Measurements from ENCODE around the gene TBL1X.
"Not testable (repeated sequence)": the region's sequence is repeated elsewhere in the genome, so short reads cannot be mapped to it uniquely, and the experiment has no call there.

The TBL1X gene

DNA sequence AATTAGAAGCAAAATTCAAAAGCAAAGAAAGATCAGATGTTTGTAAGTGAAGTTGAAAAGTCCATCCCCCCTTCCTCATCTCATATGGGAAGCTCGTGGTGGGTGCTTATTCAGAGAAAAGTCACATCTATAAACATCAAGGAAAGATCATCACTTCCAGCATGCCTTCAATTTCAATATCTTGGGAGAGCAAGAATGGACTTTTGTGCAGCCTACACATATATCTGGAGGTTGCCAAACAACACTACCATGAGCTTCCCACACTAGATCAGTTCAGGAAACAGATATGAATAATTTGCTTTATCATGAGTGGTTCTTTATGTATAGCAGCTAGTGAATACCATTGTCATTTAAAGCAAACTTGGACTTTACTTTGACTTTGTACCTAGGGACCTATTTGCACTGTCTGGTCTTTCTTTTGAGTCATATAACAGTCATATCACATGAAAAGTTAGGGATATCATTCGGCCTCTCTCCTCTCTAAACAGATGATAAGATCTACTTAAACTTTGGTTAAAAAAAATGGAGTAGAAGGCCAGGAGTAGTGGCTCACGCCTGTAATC lies 5.6 kb upstream of the TBL1X start:
- no peak for DNase-seq

DNA sequence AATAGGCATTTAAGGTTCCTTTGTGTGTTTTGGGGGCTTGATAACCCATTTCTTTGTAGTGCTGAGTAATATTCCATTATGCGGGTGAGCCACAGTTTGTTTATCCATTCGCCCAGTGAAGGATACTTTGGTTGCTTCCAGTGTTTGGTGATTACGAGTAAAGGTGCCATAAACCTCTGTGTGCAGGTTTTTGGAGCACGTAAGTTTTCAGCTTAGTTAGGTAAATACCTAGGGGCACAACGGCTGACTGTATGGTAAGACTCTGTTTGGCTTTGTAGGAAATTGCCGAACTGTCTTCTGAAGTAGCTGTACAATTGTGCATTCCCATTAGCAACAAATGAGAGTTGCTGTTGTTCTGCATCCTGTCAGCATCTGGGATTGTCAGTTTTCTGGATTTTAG lies 3.8 kb upstream of the TBL1X start:
- DNase-seq, result no peak

DNA sequence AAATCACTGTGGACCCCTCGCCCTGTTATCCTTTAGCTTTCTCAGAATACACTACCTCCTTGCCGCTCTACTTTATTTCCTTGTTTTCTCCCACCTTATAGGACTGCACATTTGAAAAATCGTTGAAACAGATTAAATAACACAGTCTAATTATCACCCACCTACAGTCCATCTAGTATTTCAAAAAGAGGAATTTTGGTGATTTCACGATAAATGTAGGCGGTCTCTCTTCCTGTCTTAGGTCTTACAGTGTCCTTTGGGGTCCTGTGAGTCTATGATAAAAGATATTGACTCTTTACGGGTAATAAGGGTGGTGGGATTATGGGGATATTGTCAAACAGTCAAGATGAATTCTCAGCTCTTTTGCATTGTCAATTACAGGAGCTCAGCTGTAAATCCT lies 2.4 kb upstream of the TBL1X start:
- DNase-seq, result no peak

DNA sequence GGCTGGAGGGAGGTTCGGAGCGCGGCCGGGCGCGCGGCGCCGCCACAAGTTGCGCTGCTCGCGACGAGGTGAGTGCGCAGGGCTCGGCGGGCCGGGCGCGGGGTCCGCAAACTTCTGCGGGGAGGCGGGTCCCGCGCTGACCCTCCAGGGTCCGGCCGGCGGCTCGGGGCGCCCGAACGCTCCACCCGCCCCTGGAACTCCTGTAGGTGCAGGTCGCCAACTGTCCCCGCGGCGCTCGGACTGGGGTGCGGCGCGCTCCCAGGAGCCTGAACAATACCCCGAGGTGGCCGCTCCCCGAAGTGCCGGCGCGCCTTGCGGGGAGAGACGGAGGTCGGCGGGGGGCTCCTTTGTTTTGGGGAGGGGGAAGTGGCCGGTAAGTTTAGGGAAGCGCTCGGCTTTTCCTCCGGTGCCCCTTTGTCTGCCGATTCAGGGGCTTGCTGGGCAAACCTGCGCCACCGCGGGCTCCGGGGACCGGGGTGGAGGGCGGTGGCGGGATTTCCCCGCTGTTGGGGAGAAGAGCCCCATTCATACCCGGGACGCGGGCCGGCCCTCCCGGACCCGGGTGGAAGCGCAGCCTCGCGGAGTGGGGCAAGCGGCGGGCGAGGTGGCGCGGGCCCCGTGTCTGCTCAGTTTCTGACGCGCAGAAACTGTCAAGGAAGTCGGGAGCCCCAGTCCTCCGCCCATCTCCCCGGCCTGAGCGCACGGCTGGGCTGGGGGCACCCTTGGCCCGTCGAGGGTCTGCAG lies 694 bp downstream of the TBL1X start:
- DNase-seq, result peak; percentile 39 to 41

DNA sequence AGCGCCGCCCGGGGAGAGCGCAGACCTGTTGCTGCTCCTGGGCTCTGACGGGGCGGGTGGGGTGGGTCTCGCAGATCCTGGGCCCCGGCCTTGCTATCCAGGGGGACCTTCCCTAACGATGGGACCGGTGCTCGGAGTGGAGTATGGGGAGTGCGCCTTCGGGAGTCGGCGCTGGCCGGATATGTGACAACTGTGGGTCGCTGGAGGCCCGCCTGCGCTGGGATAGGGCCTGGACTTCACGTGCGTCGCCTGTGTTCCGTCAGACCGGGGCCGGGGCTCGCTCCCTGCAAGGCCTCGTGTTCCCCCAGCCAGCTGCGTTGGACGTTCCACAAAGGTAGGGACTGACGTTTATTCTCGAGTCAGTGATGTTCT lies 1.3 kb downstream of the TBL1X start:
- DNase-seq, result no peak

DNA sequence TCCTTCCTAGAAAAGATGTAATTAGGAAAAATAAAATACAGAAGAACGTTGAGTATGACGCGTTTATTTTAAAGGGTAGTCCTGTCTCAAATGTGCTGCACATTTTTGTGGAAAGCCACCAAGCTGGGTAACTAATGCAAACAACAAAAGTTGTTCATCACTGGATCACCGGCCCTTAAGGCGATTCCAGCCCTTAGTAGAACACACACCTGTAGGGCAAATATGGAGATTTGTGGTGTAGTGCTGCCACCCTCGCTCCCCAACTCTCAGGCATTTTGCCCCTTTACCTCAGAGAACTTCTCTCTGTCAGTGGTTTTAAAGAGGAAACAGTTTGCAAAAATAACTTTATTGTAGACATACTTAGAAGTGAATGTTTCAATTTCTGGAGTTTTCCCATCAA lies 1.9 kb downstream of the TBL1X start:
- DNase-seq, result no peak

DNA sequence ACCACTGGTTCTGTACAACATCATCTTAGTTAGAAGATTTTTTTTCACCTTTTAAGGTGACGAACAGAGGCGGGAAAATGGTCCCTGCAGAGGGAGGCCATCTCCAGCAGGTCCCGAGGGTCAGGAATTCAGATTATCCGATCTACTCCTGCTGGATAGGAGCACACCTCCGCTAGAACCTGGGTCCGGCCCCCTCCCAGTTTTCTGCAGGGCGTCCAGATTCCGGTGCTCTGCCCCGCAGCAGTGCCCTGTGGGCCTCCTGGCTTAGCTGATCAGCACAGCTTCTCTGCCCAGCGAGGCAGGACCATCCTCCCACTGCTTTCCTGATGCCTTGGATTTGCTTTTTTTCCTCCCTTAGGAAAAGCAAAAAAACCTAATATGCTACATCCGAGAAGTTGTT lies 2.3 kb downstream of the TBL1X start:
- DNase-seq, result no peak

DNA sequence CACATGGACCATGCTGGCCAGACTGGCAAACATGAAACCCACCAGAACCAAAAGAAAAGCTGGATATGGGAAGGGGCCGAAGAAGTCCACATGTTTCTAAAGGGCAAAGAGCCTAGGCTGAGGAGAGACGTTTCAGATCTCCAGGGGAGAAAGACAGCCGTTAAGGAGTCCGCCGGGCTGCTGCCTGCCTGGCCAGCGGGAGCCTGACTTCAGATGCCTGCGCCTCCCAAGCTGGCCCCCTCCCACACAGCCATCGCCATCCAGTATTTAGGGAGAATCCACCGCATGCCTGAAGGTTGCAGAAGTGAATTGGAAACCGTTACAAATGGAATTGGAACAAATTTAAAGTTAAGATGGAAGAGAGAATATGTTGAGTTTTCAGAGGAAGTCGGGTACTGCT lies 2.9 kb downstream of the TBL1X start:
- no peak for DNase-seq

DNA sequence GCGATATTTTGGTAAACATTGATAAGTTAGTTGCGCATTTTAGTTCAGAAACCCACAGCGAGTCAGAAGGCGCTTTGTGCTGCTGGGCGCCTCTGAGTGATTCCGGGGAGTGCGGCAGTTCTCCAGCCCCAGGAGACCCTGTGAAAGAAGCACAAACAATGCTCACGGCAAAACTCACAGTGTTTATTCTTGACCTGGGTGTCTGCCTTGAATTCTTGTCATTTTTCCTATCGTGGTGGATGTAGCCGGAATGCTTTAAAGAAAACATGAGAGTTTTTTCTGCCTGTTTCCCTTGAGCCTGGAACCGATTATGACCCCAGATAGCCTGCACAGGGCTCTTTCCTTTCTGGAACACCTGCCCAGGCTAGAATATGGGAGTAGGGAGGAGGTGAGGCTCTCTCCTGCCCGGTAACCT lies 6.7 kb downstream of the TBL1X start:
- DNase-seq, result no peak

DNA sequence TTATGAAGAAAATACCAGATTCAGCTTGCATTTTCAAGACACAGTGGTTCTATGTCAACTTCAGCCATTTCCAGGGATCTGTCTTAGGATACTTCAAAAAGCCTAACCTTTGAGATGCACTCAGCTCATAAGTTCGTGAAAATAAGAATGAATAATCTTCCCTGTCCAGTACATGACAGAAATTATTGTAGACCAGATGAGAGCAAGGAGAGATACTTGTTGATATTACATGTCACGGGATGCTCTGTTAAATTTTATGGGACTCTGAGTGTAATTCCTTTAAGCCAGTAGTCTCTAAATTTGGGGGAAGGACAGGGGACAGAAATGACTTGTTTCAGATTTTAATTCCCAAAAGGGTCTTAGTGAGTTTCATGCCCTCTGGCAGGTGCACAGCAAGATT lies 8.8 kb downstream of the TBL1X start:
- DNase-seq, result no peak

DNA sequence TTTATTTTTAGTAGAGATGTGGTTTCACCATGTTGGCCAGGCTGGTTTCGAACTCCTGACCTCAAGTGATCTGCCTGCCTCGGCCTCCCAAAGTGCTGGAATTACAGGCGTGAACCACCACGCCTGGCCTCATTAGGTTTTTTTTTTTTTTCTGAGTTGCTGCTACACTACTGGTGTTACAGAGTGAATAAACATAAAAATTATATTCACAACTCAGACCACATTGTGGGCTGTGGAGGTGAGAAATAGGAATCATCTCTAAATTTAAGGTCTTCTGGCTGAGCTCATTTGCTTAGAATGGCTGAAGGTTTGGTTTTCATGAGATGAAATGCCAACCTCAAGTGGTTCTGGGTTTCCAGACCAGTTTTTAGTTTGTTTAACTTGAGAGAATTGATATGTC lies 10.6 kb downstream of the TBL1X start:
- not testable (repeated sequence) for DNase-seq

DNA sequence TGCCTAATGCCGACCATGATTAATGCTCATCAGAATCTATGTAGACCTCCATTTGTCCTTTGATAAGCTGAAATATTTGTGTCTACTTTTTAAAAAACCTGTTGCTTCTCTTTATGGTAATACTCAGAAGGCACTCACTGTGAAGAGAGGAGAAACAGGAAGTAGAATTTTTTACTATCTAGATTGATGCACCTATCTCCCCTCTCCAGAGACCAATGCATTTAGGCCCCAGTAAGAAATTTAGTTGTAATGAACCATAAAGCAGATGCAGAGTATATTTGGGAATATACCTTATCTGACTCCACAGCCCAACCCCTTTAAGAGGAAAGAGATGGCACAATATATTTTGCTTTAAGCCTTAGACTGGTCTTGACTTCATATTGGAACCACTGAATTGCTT lies 11.1 kb downstream of the TBL1X start:
- DNase-seq, result no peak

DNA sequence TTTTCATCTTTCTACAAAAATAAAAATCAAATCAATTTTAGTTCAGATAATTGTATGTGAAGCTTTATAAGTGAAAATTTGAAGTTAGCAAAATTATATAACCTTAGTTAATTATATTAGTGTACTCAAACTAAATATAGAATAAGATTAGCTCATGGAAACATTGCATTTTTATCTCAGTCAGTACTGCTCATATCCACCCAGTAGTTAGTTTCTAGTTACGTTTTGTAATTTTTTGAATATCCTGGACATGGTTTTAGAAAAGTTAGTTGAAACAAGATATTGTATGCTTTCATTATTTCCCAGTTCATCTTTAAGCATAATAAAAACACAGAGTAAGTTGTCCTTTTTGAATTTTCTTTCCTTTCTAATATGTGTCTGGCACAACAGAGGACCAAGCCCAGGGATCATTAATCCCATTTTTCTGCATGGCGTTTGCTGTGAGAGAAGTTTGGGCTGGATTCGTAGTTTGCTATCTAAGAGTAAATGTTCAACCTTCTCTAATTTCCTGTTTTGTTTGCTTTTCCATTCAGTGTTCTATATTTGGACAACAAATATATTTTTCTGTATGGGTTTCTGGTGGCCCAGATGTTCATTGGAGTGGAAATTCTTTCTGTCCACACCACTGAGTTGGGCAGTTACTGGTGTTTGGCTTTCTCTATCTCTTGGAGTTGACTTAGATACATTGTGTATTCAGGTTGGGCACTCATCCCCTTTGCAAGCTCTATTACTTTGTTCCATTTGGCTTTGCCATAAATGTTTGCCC lies 12.1 kb downstream of the TBL1X start:
- DNase-seq, result no peak

DNA sequence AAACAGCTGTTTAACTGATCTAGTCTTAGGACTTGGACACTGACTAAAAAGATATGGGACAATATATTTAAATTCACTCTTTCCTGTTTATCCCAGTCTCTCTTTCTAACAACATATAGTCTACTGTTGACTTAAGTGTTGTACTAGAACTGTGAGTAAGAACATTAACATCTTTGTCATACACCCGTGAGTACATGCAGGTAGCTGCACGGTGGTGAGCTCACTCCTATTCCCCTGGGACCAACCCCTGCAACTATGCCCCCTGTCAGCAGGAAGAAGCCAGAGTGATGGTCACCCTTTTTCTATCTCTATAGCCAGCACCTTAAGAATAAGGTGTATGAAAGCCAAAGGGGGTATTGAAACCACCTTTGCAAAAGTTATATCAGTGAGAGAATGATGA lies 17.6 kb downstream of the TBL1X start:
- DNase-seq, result no peak

DNA sequence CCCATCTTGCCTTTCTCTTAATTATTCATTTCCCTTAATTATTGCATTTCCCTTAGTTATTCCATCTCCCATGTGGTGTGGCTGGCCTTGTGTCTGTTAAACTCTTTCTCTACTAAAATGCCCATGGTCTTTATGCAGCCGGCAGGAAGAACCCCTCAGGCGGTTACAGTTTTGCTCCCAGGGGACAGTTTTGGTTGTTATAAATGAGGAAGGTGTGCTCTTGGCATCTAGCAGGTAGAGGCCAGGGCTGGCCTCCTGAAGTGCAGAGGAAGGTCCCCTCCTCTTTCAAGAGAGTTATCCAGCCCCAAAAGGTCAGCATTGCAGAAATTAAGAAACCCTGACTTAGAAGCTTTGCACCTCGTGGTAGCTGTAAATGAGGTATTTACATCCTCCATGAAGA lies 18.0 kb downstream of the TBL1X start:
- DNase-seq, result no peak

DNA sequence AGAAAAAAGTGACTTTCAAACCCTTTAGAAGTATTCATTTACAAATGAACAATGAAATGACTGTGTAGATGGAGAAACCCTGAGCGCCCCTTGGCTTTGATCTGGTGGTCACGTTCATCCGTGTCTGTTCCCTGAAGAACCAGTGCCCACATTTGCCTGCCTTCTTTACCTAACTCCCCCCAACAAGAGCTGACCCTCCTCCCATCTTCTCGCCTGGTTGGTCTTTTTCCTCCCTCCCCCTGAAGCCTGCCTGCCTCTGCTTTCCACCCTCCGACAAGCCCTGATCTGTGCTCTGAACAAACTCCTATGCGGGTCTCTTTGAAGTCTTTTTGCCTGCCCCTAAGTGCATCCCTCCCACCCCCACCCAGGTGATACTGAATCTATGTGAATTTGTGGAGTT lies 18.5 kb downstream of the TBL1X start:
- no peak for DNase-seq

DNA sequence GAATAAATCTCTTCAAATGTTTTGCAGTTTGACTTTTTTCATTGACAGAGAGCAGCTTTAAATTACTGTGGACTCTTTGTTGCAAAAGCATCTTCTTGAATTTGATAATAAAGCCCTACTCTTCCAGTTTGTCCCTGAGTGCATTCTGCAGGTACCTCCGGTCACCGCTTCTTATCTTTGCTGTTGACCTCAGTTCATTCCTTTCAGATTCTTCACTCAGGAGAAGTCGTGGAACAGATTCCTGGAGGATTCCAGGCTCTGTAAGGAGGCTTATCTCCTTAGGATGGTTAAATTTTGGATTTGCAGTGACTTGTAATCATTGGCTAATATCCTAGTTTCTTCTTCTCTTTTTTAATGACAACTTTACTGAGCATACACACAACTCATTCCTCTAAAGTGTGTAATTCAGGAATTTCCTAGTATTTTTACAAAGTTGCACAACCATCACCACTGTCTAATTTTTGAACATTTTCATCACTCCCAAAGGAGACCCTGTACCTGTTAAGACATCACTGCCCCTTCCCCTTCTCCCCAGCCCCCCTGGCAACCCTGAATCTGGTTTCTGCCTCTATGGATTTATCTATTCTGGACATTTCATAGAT lies 22.0 kb downstream of the TBL1X start:
- no peak for DNase-seq

DNA sequence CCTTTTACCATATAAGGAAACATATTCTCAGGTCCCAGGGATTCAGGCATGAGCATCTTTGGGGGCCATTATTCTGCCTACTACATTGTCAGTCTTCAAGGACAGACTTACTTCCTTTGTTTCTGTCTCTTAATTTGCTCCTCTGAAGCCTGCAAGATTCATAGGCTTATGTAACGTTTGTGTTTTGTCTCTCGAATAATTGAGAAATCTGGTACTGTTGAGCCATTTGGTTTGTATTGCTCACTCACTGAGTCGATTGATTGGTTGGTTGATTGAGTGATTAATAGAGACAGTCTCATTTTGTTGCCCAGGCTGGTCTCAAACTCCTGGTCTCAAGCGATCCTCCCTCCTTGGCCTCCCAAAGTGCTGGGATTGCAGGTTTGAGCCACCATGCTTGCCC lies 23.7 kb downstream of the TBL1X start:
- no peak for DNase-seq

DNA sequence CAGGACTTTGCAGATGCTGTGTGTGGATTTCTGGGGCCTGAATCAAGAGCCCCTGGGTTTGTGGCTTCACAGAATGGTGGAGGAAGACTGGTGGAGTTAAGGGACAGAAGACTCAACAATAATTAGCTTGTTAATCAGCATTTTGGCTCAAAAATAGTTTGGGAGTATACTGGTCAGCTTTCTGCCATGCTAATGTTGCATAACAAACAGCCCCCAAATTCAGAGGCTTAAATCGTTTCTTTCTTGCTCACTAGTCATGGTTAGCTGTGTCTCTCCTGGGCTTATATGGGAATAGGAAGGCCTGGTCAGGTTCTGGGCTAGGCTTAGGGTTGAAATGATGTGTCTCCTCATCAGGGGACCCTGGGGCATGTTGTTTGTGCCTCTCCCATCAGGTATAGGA lies 24.4 kb downstream of the TBL1X start:
- no peak for DNase-seq

DNA sequence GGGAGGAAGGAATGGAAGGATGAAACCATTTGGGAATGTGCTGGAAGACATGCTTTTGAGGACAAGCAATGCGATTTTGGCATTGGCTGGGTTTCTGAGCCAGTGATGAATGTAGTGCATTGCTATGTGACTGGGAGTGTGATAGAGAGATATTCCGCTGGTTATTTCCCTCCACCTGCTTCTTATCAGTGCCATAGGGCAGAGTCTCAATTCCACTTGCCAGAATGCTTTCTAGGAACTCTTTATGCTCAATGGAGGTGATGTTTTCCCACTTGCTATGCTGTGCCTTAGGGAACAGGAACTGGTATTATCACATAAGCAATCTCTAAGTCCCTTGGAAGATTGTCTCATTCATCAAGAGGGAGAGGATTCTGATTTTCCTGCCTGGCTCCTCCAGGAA lies 28.0 kb downstream of the TBL1X start:
- no peak for DNase-seq

DNA sequence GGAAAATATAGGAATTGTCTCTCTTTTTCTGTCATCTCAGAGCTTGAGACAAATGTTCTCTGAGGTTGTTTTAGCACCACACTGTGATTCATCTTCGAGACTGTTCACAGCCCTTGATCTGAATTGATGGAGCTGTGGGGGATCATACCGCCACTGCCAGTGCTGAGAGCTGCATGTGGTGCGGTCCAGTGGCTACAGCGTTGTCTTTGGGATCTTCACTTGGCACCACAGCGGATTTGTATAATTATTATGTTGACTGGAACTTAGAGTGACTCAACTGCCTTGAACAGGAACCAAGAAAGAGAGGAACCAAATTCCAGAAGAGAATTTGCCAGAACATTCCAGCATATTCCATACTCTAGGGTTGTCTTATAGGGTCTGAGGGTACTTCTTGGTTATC lies 29.1 kb downstream of the TBL1X start:
- DNase-seq, result no peak

DNA sequence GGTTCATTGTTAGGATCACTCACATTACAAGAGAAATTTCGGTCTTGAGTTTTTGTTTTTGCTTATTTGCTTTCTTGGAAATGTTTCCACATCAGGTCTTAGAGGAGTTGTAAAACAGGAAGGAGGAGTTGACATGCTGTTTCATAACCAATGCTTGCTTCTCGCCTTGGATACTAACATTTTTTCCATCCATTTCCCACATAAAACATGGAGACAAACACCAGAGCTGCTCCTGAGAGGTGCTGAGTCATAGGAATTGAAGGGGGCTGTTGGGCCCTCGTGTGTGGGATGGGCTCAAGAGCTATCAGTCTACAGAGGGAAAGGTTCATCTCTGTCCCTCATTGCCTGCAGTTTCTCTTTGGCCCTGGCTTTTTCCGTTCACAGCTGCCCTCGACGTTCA lies 29.9 kb downstream of the TBL1X start:
- no peak for DNase-seq

DNA sequence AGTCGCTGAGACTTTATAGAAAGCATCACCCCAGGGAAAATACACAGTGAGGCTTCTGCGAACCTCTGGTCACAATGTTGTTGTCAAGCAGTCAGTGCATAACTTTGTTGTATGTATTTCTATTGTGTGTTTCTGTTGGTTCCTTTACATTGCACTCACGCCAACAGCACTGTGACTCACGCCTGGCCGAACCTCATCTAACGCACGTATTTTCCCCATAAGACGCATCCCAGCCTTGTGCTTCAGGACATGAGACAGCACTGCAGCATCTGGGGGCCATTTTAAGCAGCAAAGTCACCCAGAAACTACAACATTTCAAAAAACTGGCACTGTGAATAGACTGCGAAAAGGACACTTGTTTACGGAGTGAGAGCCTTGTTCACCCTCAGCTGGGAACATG lies 30.6 kb downstream of the TBL1X start:
- no peak for DNase-seq

DNA sequence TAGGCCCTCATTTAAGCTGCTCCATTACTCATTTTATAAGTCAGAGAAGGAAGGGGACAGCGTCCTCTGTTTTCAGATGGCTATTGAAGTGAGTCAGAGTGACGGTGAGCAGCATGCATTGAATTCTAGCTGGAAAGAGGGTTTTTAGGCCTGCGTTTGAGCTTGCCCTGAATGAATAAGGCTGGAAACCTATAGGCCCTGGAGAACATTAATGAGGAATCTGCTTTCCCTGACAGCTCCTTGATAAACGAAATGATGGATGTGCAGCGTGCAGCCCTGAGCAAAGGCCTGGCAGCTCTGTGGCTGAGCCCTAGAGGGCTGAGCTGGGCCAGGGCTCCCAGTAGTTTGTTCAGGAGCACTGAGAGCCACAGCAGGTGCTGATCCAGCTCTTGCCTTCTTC lies 33.4 kb downstream of the TBL1X start:
- no peak for DNase-seq

Data from CD4-positive, alpha-beta T cell treated with Interleukin-4 for 1 hour (primary cell).